Measurements from ENCODE around the gene ABTB2.

GRCh38 chr11:34145847-34146381 lies 211.9 kb downstream of the ABTB2 start:
- TF ChIP-seq, protein P1, sequence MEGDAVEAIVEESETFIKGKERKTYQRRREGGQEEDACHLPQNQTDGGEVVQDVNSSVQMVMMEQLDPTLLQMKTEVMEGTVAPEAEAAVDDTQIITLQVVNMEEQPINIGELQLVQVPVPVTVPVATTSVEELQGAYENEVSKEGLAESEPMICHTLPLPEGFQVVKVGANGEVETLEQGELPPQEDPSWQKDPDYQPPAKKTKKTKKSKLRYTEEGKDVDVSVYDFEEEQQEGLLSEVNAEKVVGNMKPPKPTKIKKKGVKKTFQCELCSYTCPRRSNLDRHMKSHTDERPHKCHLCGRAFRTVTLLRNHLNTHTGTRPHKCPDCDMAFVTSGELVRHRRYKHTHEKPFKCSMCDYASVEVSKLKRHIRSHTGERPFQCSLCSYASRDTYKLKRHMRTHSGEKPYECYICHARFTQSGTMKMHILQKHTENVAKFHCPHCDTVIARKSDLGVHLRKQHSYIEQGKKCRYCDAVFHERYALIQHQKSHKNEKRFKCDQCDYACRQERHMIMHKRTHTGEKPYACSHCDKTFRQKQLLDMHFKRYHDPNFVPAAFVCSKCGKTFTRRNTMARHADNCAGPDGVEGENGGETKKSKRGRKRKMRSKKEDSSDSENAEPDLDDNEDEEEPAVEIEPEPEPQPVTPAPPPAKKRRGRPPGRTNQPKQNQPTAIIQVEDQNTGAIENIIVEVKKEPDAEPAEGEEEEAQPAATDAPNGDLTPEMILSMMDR (IDR thresholded peaks at IDR 0.05) = no peak
- TF ChIP-seq POLR2A (IDR thresholded peaks at IDR 0.05) = no peak

Data from tibial nerve (tissue), 3 donors.